Prostate gland (tissue), 2 donors: ENCODE data around the gene PLVAP. TPM values are rescaled to one million over a fixed set of nuclear protein-coding genes. Genes with fewer than 3 reads are reported as not detected.

Experiments used
- DNase-seq: peaks from one replicate; pipeline ENCODE4 v3.0.0-alpha.2; 2019; ENCODE audit warnings: low spot score
- H3K27ac ChIP-seq, 2 donors: fragments of 200-600 bp; sonication (generic); 2 replicates each; pipeline ENCODE4 v1.5.1; 2017 to 2019
- H3K27me3 ChIP-seq: fragments of 200-600 bp; sonication (generic); replicated peaks from 2 replicates; pipeline ENCODE4 v1.5.1; 2019; ENCODE audit not compliant: insufficient read depth
- H3K36me3 ChIP-seq, 2 donors: fragments of 200-600 bp; sonication (generic); 1 replicate in 1 of 2; 2 replicates in 1 of 2; pipeline versions ENCODE4 v1.5.1 to v1.8.1; 2017 to 2019
- H3K4me1 ChIP-seq: fragments of 200-600 bp; sonication (generic); replicated peaks from 2 replicates; pipeline ENCODE4 v1.5.1; 2019
- H3K4me3 ChIP-seq, 2 donors: fragments of 200-600 bp; sonication (generic); 2 replicates each; pipeline ENCODE4 v1.5.1; 2017 to 2019
- H3K9me3 ChIP-seq: fragments of 200-600 bp; sonication (generic); 2 replicates; pipeline ENCODE4 v1.5.1; 2017
- POLR2A ChIP-seq: fragments of 450-650 bp; IDR thresholded peaks from one replicate; pipeline ENCODE4 v1.6.1; 2016; ENCODE audit warnings: antibody characterized with exemption, mild to moderate bottlenecking
- POLR2AphosphoS5 ChIP-seq: sonication (generic); formaldehyde crosslinking; IDR thresholded peaks from one replicate; pipeline ENCODE4 v1.6.1; 2017; ENCODE audit warnings: antibody characterized with exemption
- WGBS: methylation state at CpG from one replicate; pipeline ENCODE4 v1.1.5; 2018; 5-methylcytosine and 5-hydroxymethylcytosine counted together
- intact Hi-C: fragments of 100-400 bp; cut with DNase I; formaldehyde crosslinking; loops from one replicate; pipeline ENCODE4 v1.14.2; 2022
- total RNA-seq, 2 donors: library from RNA; depleted of rRNA; stranded (reverse); fragments of >200 nt; gene quantifications; one replicate each; pipeline ENCODE4 v1.1.0, GENCODE V29; 2016
- TF ChIP-seq, protein P1 (sequence below), 4 experiments: fragments of 200-600 bp in 2 of 4; fragments of 450-650 bp in 2 of 4; sonication (generic) in 2 of 4; IDR thresholded peaks; 1 replicate in 3 of 4; 2 replicates in 1 of 4; pipeline ENCODE4 v1.5.1; 2016 to 2019; ENCODE audit warnings: antibody characterized with exemption in 4 of 4, mild to moderate bottlenecking in 2 of 4, moderate library complexity in 2 of 4

PLVAP gene
- total RNA-seq, 2 donors from 2014 or later = 33.5 to 35.4 TPM

DNA sequence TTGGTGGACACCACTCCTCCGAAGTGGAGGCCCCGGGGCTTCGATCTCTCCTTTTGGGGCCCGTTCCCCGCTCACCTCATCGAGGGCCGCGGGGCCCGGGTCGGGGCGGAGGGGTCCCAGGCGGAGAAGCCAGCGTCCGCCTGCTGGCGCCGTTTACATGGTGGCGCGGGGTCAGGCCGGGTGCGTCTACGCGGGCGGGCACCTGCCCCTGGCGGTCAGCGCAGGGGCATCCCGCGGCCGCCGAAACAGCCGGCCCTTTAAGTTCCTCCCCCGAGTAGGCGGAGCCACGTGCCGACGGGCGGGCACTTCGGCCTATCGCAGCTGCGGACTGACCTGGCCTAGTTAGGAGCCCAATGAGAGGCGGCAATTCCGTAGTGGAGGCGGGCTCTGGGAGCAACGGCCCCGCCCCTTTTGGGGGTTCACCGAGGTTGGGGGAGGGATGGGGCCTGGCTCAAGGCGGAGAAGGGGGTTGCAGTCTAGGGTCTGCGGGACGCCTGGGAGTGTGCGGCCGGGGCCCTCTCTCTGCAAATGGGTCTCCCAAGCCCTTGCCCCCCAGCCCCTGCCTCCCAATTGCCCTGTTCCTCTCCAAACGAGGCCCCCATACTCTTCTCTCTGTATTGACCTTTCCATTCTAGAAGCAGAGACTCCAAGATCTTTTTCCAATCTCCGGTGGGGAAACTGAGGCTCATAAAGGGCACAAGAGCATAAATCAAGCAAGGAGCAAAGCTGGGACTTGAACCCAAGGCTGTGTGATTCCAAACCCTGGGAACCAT lies 73.8 kb downstream of the PLVAP start, which contains the start of gene ABHD8:
TSS of gene ABHD8 (minus strand) at position 259 of the 773 bp plus-strand sequence. CDS start 1,809 bp downstream, outside the sequence.
- H3K36me3 ChIP-seq = no peaks in the 10 kb centered on the region
- no peaks in the 10 kb centered on the region for H3K9me3 ChIP-seq
- WGBS = 3% methylated on average over 45 of the region's 52 CpGs
- peak within 1 kb of the TSS; percentile 62 to 67 for H3K4me3 ChIP-seq
- H3K27ac ChIP-seq = peak within 1 kb of the TSS; percentile 54 to 81
- H3K4me1 ChIP-seq = peaks cover 5% of the 10 kb centered on the region
- no peaks in the 10 kb centered on the region for H3K27me3 ChIP-seq
- peak; percentile 96 for DNase-seq
- intact Hi-C loops = no loop called here
- TF ChIP-seq POLR2A (peak; percentile 85), POLR2AphosphoS5 (peak; percentile 88)
- TF ChIP-seq, protein P1, sequence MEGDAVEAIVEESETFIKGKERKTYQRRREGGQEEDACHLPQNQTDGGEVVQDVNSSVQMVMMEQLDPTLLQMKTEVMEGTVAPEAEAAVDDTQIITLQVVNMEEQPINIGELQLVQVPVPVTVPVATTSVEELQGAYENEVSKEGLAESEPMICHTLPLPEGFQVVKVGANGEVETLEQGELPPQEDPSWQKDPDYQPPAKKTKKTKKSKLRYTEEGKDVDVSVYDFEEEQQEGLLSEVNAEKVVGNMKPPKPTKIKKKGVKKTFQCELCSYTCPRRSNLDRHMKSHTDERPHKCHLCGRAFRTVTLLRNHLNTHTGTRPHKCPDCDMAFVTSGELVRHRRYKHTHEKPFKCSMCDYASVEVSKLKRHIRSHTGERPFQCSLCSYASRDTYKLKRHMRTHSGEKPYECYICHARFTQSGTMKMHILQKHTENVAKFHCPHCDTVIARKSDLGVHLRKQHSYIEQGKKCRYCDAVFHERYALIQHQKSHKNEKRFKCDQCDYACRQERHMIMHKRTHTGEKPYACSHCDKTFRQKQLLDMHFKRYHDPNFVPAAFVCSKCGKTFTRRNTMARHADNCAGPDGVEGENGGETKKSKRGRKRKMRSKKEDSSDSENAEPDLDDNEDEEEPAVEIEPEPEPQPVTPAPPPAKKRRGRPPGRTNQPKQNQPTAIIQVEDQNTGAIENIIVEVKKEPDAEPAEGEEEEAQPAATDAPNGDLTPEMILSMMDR (IDR thresholded peaks at IDR 0.05) = peak; percentile 35 to 91 (median 76)

DNA sequence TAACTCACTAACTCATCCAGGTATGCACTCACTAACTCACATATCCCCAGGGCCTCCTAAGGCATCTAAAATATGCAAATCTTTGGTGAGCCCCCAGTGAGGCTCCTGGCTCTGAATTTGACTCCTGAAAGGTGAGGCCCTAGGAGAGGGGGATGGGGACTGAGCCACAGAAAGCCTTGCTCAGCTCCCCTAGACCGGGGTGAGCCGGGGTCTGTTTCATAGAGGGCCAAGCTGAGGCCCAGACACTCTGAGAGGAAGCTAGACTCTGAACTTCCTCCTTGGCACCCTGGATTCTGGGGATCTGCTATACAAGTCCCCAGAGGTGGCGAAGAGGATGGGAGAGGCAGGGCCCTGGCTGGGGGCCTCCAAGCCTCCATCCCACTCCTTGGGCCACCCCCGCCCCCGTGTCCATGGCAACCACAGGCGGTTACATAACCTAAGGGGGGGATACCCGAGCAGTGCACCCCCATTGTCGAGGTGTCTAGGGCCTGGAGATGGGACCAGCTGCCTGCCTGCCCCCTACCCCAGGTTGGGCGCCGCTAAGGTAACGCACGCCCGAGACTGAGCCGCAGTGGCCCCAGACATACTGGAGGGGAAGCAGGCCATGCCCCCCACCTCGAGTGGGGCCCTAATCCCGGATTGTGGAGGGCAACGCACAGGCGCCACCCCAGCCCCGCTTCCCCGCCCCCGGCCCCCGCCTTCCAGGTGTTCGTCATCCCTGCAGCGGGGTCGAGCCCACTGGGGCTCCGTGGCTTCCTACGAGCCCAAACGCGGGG lies 74.6 kb downstream of the PLVAP start:
- no peak for DNase-seq
- intact Hi-C loops = no loop called here
- Histone ChIP-seq H3K9me3 (no peaks in the 10 kb centered on the region), H3K4me1 (peaks cover 5% of the 10 kb centered on the region), H3K27ac (peak overlapping the region; percentile 54 to 81), H3K4me3 (peak overlapping the region; percentile 62 to 67), H3K27me3 (no peaks in the 10 kb centered on the region), H3K36me3 (no peaks in the 10 kb centered on the region)
- WGBS = 4% methylated on average over 22 of the region's 29 CpGs
- TF ChIP-seq POLR2AphosphoS5 = no peak
- TF ChIP-seq POLR2A = no peak
- TF ChIP-seq, protein P1 (IDR thresholded peaks at IDR 0.05) = no peak

Other genes starting within 250 kb of the PLVAP start
- 10 to 100 TPM; 24.5 to 30.3 TPM for gene USE1, start 162.0 kb downstream of the PLVAP start, total RNA-seq
- 10 to 100 TPM; 21.6 to 26.2 TPM for gene OCEL1, start 151.1 kb downstream of the PLVAP start, total RNA-seq
- 100 to 1,000 TPM in 1 of 2 donors, 10 to 100 TPM in 1; 91.7 to 108 TPM for gene NR2F6, start 131.4 kb downstream of the PLVAP start, total RNA-seq
- 1 to 10 TPM; 3.5 to 8.4 TPM for gene USHBP1, start 112.6 kb downstream of the PLVAP start, total RNA-seq
- 10 to 100 TPM; 80.0 to 81.6 TPM for gene BABAM1, start 109.9 kb downstream of the PLVAP start, total RNA-seq
- 1 to 10 TPM in 1 of 2 donors, under 1 TPM in 1; 0.64 to 1.2 TPM for gene ANKLE1, start 95.4 kb downstream of the PLVAP start, total RNA-seq
- 10 to 100 TPM; 20.1 to 21.6 TPM for gene ABHD8, start 73.9 kb downstream of the PLVAP start, total RNA-seq
- gene MRPL34, start 71.5 kb downstream of the PLVAP start, total RNA-seq = 100 to 1,000 TPM; 157 to 169 TPM
- gene DDA1, start 67.8 kb downstream of the PLVAP start, total RNA-seq = 10 to 100 TPM in 1 of 2 donors, 1 to 10 TPM in 1; 9.6 to 18.6 TPM
- gene ANO8, start 42.5 kb downstream of the PLVAP start, total RNA-seq = 10 to 100 TPM in 1 of 2 donors, 1 to 10 TPM in 1; 9.8 to 10.1 TPM
- 10 to 100 TPM; 42.4 to 67.0 TPM for gene GTPBP3, start 39.8 kb downstream of the PLVAP start, total RNA-seq
- not detected for gene CCDC194, start 16.9 kb upstream of the PLVAP start, total RNA-seq
- gene BST2, start 28.3 kb upstream of the PLVAP start, total RNA-seq = 10 to 100 TPM; 32.7 to 75.3 TPM
- gene MVB12A, start 42.7 kb upstream of the PLVAP start, total RNA-seq = 10 to 100 TPM; 71.2 to 75.7 TPM
- 1 to 10 TPM; 1.4 to 1.7 TPM for gene TMEM221, start 71.3 kb upstream of the PLVAP start, total RNA-seq
- gene NXNL1, start 83.6 kb upstream of the PLVAP start, total RNA-seq = not detected
- 10 to 100 TPM; 73.3 to 78.7 TPM for gene SLC27A1, start 93.2 kb upstream of the PLVAP start, total RNA-seq
- gene PGLS, start 134.3 kb upstream of the PLVAP start, total RNA-seq = 100 to 1,000 TPM; 120 to 129 TPM
- 10 to 100 TPM; 29.3 to 85.1 TPM for gene COLGALT1, start 178.3 kb upstream of the PLVAP start, total RNA-seq